SK-N-SH treated with all-trans-retinoic acid at 6 μM for 48 hours (cell line): ENCODE data around the gene CHMP1A.

Experiments used
- ARNTL ChIP-seq: fragments of 450-650 bp; formaldehyde crosslinking; IDR thresholded peaks from 2 replicates; pipeline ENCODE4 v1.5.0; 2020; ENCODE audit warnings: low read depth, mild to moderate bottlenecking, moderate library complexity, borderline replicate concordance
- ISL1 ChIP-seq: fragments of 250-450 bp; sonication (Bioruptor Pico); IDR thresholded peaks from 2 replicates; pipeline ENCODE4 v2.1.2; 2022; ENCODE audit warnings: mild to moderate bottlenecking, moderate library complexity
- TF ChIP-seq, protein P1 (sequence below): fragments of 250-450 bp; sonication (Bioruptor Pico); IDR thresholded peaks from 2 replicates; pipeline ENCODE4 v1.5.1; 2020; ENCODE audit warnings: low read depth, mild to moderate bottlenecking, moderate library complexity
- TF ChIP-seq, protein P2 (sequence below): fragments of 250-450 bp; sonication (Bioruptor Pico); IDR thresholded peaks from 2 replicates; pipeline ENCODE4 v1.5.1; 2021; ENCODE audit warnings: mild to moderate bottlenecking, moderate library complexity

DNA sequence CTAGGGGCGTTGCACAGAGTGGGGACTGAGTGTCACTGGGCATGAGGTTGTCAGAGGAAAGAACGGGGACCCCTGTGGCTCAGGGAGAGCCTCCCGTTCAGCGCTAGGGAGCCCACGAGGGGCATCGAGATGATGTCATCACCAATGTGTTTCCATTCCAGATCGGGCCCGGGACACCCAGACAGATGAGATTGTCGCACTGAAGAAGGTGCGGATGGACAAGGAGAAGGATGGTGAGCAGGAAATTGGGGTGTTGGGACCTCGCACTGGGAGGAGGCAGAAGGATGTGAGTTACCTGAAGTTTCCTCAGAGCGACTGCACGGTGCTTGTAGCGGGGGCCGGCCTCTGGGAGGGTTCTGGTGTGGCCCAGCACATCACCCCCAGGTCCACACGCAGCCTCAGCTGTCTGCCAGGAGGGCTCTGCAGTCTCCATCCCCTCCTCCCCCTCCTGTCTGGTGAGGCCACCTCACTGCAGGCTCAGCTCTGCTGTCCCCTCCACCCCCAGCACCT lies 32.9 kb upstream of the CHMP1A start:
- TF ChIP-seq, protein P1, sequence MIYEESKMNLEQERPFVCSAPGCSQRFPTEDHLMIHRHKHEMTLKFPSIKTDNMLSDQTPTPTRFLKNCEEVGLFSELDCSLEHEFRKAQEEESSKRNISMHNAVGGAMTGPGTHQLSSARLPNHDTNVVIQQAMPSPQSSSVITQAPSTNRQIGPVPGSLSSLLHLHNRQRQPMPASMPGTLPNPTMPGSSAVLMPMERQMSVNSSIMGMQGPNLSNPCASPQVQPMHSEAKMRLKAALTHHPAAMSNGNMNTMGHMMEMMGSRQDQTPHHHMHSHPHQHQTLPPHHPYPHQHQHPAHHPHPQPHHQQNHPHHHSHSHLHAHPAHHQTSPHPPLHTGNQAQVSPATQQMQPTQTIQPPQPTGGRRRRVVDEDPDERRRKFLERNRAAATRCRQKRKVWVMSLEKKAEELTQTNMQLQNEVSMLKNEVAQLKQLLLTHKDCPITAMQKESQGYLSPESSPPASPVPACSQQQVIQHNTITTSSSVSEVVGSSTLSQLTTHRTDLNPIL: no peak
- TF ChIP-seq ARNTL (no peak), ISL1 (no peak)
- TF ChIP-seq, protein P2, sequence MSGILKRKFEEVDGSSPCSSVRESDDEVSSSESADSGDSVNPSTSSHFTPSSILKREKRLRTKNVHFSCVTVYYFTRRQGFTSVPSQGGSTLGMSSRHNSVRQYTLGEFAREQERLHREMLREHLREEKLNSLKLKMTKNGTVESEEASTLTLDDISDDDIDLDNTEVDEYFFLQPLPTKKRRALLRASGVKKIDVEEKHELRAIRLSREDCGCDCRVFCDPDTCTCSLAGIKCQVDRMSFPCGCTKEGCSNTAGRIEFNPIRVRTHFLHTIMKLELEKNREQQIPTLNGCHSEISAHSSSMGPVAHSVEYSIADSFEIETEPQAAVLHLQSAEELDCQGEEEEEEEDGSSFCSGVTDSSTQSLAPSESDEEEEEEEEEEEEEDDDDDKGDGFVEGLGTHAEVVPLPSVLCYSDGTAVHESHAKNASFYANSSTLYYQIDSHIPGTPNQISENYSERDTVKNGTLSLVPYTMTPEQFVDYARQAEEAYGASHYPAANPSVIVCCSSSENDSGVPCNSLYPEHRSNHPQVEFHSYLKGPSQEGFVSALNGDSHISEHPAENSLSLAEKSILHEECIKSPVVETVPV (CRISPR knock-in tag): no peak
